K562 (cell line): ENCODE results near the gene STON2. TPM values are rescaled to one million over a fixed set of nuclear protein-coding genes. Genes with fewer than 3 reads are reported as not detected.

Experiments used
- DNMT1 ChIP-seq: fragments of 450-650 bp; IDR thresholded peaks from 2 replicates; pipeline ENCODE4 v1.6.1; 2016; ENCODE audit warnings: antibody characterized with exemption, mild to moderate bottlenecking
- FOS ChIP-seq: IDR thresholded peaks from 3 replicates; pipeline ENCODE4 v1.6.1; 2011; ENCODE audit not compliant: insufficient read length; ENCODE audit errors: extremely low read depth
- FOXA3 ChIP-seq, 2 experiments: fragments of 450-650 bp in 1 of 2; sonication (generic) in 1 of 2; formaldehyde crosslinking; IDR thresholded peaks in 1 of 2; conservative IDR thresholded peaks in 1 of 2; 2 replicates each; pipeline versions ENCODE4 v1.4.0 to v1.8.0; 2020 to 2022; ENCODE audit warnings: mild to moderate bottlenecking in 2 of 2, missing genetic modification reagents in 1 of 2
- HDGF ChIP-seq: fragments of 450-650 bp; IDR thresholded peaks from 2 replicates; pipeline ENCODE4 v1.6.1; 2016
- HNRNPL ChIP-seq: fragments of 200-400 bp; formaldehyde crosslinking; IDR thresholded peaks from 2 replicates; pipeline ENCODE4 v1.6.1; 2017; ENCODE audit warnings: low read depth, mild to moderate bottlenecking, low read length
- HNRNPUL1 ChIP-seq: fragments of 200-400 bp; formaldehyde crosslinking; IDR thresholded peaks from 2 replicates; pipeline ENCODE4 v1.6.1; 2017; ENCODE audit warnings: low read length
- HOMEZ ChIP-seq: fragments of 250-450 bp; sonication (Bioruptor Pico); IDR thresholded peaks from 2 replicates; pipeline ENCODE4 v1.4.0; 2020; ENCODE audit warnings: mild to moderate bottlenecking, moderate library complexity
- IFI16 ChIP-seq: fragments of 250-450 bp; sonication (Bioruptor Pico); IDR thresholded peaks from 2 replicates; pipeline ENCODE4 v2.1.2; 2022; ENCODE audit warnings: mild to moderate bottlenecking, inconsistent platforms
- KDM2B ChIP-seq: fragments of 250-450 bp; sonication (Bioruptor Pico); IDR thresholded peaks from 2 replicates; pipeline ENCODE4 v1.8.0; 2021; ENCODE audit warnings: mild to moderate bottlenecking, moderate library complexity
- SMC3 ChIP-seq: conservative IDR thresholded peaks from 2 replicates; pipeline ENCODE4 v1.6.1; 2011; ENCODE audit warnings: low read depth, low read length, improper control_type of control experiment; ENCODE audit not compliant: insufficient read depth
- XRCC3 ChIP-seq: fragments of 450-650 bp; IDR thresholded peaks from 2 replicates; pipeline ENCODE4 v1.6.1; 2017; ENCODE audit warnings: mild to moderate bottlenecking, moderate library complexity
- ZBTB12 ChIP-seq: fragments of 250-450 bp; sonication (Bioruptor Pico); IDR thresholded peaks from 2 replicates; pipeline ENCODE4 v1.4.0; 2020
- ZFP30 ChIP-seq: fragments of 250-450 bp; sonication (Bioruptor Pico); IDR thresholded peaks from 2 replicates; pipeline ENCODE4 v1.8.0; 2022; ENCODE audit warnings: moderate library complexity, mild to moderate bottlenecking, inconsistent platforms, borderline replicate concordance
- ZNF184 ChIP-seq: sonication (generic); formaldehyde crosslinking; IDR thresholded peaks from 2 replicates; pipeline ENCODE4 v1.5.0; 2020; ENCODE audit warnings: missing genetic modification reagents
- ZNF398 ChIP-seq: fragments of 250-450 bp; sonication (Bioruptor Pico); IDR thresholded peaks from 2 replicates; pipeline ENCODE4 v1.8.0; 2021; ENCODE audit warnings: moderate library complexity, mild to moderate bottlenecking, inconsistent platforms
- ZNF445 ChIP-seq: fragments of 250-450 bp; sonication (Bioruptor Pico); IDR thresholded peaks from 2 replicates; pipeline ENCODE4 v1.4.0; 2020; ENCODE audit warnings: low read depth, mild to moderate bottlenecking, moderate library complexity
- polyA plus RNA-seq, 8 experiments: library from polyadenylated mRNA; depleted of rRNA in 4 of 8; stranded (reverse) in 5 of 8; unstranded in 3 of 8; fragments of >200 nt; fragmentation: Nextera tagmentation in 2 of 8; fragmentation: Illumina TruSeq in 1 of 8; extraction: Ambion mirVana in 2 of 8; extraction: Trizol in 1 of 8; gene quantifications; 2 replicates each; pipeline versions ENCODE4 v1.2.1 to v1.2.3, GENCODE V29; 2011 to 2014; ENCODE audit warnings: inconsistent platforms in 1 of 8, missing spikeins in 1 of 8
- total RNA-seq, 7 experiments: library from RNA; depleted of rRNA in 6 of 7; stranded (reverse); fragments of >200 nt in 6 of 7; fragmentation: Illumina TruSeq in 2 of 7; extraction: Trizol in 2 of 7; gene quantifications; 2 replicates each; pipeline versions ENCODE4 v1.2.1 to v1.2.3, GENCODE V29; 2011 to 2021; ENCODE audit warnings: low replicate concordance in 1 of 7
- TF ChIP-seq, protein P1 (sequence below): fragments of 200-800 bp; sonication (Bioruptor generic); IDR thresholded peaks from 2 replicates; pipeline ENCODE4 v1.6.1; 2017; ENCODE audit warnings: missing genetic modification characterization, missing compliant biosample characterization
- TF ChIP-seq, protein P2 (sequence below): fragments of 450-650 bp; IDR thresholded peaks from 2 replicates; pipeline ENCODE4 v1.6.1; 2017; ENCODE audit warnings: antibody characterized with exemption

Gene STON2
- total and polyA plus RNA-seq, 9 of the 15 experiments (the other 6 are each of a cell fraction or from before 2014, with no cell fraction given), result 7.8 to 99.3 (median 53.5) TPM

DNA sequence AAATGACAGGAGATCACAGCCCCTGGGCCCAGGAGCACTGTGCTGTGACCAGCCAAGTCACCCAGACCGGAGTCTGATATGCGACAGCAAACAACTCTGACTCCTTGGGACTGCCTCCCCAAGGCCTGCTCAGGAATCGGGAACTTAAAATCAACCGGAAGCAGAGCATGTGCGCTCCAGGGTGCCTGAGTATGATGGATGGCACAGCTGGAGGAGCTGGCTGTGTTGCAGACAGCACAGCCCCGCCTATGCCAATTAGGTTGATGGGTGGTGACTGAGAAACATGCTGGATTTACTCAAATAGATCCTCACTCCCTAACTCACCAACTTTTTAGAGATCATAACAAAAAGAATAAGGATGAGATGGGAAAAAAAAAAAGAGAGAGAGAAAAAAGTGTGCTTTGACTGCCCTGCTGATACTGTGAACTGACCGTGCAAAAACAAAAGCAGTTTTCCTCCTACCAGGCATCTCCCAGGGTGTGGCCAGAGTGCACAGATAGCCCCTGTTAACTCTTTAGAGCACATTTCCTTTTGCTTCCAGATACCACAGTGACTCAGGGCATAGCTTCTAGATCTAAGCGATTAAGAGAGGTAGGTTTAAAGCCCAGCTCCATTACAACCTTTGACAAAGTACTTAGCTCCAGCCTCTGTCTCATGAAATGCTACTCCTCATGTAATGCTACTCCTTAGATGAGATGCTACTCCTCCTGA is 27.4 kb upstream of the STON2 start (continued):
- TF ChIP-seq HOMEZ (CRISPR knock-in tag) (no peak), HNRNPL (no peak), FOS (no peak), ZNF398 (CRISPR knock-in tag) (no peak), ZNF445 (CRISPR knock-in tag) (no peak), XRCC3 (no peak), DNMT1 (no peak), ZFP30 (CRISPR knock-in tag) (no peak), IFI16 (no peak), HDGF (no peak), ZNF184 (CRISPR knock-in tag) (no peak), HNRNPUL1 (no peak), FOXA3 (CRISPR knock-in tag; conservative IDR thresholded peaks at IDR 0.05 in 1 of 2, IDR thresholded peaks at IDR 0.05 in 1 of 2) (no peak), KDM2B (no peak), ZBTB12 (CRISPR knock-in tag) (no peak), SMC3 (no peak)
- TF ChIP-seq, protein P1, sequence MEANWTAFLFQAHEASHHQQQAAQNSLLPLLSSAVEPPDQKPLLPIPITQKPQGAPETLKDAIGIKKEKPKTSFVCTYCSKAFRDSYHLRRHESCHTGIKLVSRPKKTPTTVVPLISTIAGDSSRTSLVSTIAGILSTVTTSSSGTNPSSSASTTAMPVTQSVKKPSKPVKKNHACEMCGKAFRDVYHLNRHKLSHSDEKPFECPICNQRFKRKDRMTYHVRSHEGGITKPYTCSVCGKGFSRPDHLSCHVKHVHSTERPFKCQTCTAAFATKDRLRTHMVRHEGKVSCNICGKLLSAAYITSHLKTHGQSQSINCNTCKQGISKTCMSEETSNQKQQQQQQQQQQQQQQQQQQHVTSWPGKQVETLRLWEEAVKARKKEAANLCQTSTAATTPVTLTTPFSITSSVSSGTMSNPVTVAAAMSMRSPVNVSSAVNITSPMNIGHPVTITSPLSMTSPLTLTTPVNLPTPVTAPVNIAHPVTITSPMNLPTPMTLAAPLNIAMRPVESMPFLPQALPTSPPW (CRISPR knock-in tag), result peak; percentile 42; the same call in 1 of the 2 replicates
- TF ChIP-seq, protein P2, sequence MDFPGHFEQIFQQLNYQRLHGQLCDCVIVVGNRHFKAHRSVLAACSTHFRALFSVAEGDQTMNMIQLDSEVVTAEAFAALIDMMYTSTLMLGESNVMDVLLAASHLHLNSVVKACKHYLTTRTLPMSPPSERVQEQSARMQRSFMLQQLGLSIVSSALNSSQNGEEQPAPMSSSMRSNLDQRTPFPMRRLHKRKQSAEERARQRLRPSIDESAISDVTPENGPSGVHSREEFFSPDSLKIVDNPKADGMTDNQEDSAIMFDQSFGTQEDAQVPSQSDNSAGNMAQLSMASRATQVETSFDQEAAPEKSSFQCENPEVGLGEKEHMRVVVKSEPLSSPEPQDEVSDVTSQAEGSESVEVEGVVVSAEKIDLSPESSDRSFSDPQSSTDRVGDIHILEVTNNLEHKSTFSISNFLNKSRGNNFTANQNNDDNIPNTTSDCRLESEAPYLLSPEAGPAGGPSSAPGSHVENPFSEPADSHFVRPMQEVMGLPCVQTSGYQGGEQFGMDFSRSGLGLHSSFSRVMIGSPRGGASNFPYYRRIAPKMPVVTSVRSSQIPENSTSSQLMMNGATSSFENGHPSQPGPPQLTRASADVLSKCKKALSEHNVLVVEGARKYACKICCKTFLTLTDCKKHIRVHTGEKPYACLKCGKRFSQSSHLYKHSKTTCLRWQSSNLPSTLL, result no peak
